ENCODE data around the gene CDH6. TPM values are rescaled to one million over a fixed set of nuclear protein-coding genes. Genes with fewer than 3 reads are reported as not detected.

Gene CDH6
- total RNA-seq, 1 donor from 2014 or later, result 127 TPM

GRCh38 chr5:31319335-31319734 lies 125.8 kb downstream of the CDH6 start:
- H3K36me3 Mint-ChIP-seq, result no peaks in the 10 kb centered on the region
- H3K4me3 Mint-ChIP-seq, result no peak overlapping the region
- H3K27me3 Mint-ChIP-seq, result no peaks in the 10 kb centered on the region
- H3K4me1 Mint-ChIP-seq (ENCODE audit: unreplicated experiment), result no peaks in the 10 kb centered on the region
- no peaks in the 10 kb centered on the region for H3K9me3 Mint-ChIP-seq
- TF ChIP-seq, protein P1, sequence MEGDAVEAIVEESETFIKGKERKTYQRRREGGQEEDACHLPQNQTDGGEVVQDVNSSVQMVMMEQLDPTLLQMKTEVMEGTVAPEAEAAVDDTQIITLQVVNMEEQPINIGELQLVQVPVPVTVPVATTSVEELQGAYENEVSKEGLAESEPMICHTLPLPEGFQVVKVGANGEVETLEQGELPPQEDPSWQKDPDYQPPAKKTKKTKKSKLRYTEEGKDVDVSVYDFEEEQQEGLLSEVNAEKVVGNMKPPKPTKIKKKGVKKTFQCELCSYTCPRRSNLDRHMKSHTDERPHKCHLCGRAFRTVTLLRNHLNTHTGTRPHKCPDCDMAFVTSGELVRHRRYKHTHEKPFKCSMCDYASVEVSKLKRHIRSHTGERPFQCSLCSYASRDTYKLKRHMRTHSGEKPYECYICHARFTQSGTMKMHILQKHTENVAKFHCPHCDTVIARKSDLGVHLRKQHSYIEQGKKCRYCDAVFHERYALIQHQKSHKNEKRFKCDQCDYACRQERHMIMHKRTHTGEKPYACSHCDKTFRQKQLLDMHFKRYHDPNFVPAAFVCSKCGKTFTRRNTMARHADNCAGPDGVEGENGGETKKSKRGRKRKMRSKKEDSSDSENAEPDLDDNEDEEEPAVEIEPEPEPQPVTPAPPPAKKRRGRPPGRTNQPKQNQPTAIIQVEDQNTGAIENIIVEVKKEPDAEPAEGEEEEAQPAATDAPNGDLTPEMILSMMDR (conservative IDR thresholded peaks at IDR 0.05), result no peak
- DNase-seq (ENCODE audit: extremely low spot score, unreplicated experiment), result no peak
- no peak overlapping the region for H3K27ac Mint-ChIP-seq

GRCh38 chr5:31322946-31323345 lies 129.5 kb downstream of the CDH6 start:
- H3K27ac Mint-ChIP-seq, result no peak overlapping the region
- H3K36me3 Mint-ChIP-seq, result no peaks in the 10 kb centered on the region
- H3K4me1 Mint-ChIP-seq (ENCODE audit: unreplicated experiment), result no peaks in the 10 kb centered on the region
- DNase-seq (ENCODE audit: extremely low spot score, unreplicated experiment), result no peak
- TF ChIP-seq, protein P1 (conservative IDR thresholded peaks at IDR 0.05), result no peak
- no peaks in the 10 kb centered on the region for H3K27me3 Mint-ChIP-seq
- no peak overlapping the region for H3K4me3 Mint-ChIP-seq
- H3K9me3 Mint-ChIP-seq, result no peaks in the 10 kb centered on the region

GRCh38 chr5:31324842-31325241 lies 131.4 kb downstream of the CDH6 start:
- no peak for DNase-seq (ENCODE audit: extremely low spot score, unreplicated experiment)
- Mint-ChIP-seq H3K4me3 (no peak overlapping the region), H3K9me3 (no peaks in the 10 kb centered on the region), H3K36me3 (no peaks in the 10 kb centered on the region), H3K27ac (no peak overlapping the region), H3K27me3 (no peaks in the 10 kb centered on the region), H3K4me1 (ENCODE audit: unreplicated experiment) (no peaks in the 10 kb centered on the region)
- TF ChIP-seq, protein P1 (conservative IDR thresholded peaks at IDR 0.05), result no peak

- Mint-ChIP-seq H3K27ac (no peak overlapping the region), H3K4me1 (ENCODE audit: unreplicated experiment) (no peaks in the 10 kb centered on the region), H3K9me3 (no peaks in the 10 kb centered on the region), H3K27me3 (no peaks in the 10 kb centered on the region), H3K36me3 (no peaks in the 10 kb centered on the region), H3K4me3 (no peak overlapping the region)
- DNase-seq (ENCODE audit: extremely low spot score, unreplicated experiment), result no peak
- TF ChIP-seq, protein P1 (conservative IDR thresholded peaks at IDR 0.05), result no peak
These were observed 134.7 kb downstream of the CDH6 start for GRCh38 chr5:31328040-31328733.

DNA sequence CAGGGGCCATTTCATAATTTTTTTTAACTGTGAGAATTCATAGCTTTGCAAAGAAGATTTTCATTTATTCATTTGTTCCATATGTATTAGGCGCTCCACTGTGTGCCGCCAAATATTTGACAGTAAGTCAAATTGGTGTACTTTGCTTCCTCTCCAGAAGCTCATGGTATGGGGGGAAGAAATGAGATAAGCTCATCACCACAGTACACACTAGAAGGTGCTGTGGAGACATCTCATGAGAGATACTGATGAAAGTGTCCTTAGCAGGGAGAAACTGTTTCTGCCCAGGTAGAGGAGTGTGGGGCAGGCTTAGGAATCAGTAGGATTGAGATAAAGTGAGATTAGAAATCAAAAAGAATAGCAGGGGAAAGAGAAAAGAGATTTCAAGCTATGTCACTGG lies 136.2 kb downstream of the CDH6 start:
- H3K4me3 Mint-ChIP-seq, result no peak overlapping the region
- H3K9me3 Mint-ChIP-seq, result no peaks in the 10 kb centered on the region
- DNase-seq (ENCODE audit: extremely low spot score, unreplicated experiment), result no peak
- no peaks in the 10 kb centered on the region for H3K4me1 Mint-ChIP-seq (ENCODE audit: unreplicated experiment)
- no peaks in the 10 kb centered on the region for H3K36me3 Mint-ChIP-seq
- H3K27ac Mint-ChIP-seq, result no peak overlapping the region
- TF ChIP-seq, protein P1 (conservative IDR thresholded peaks at IDR 0.05), result no peak
- H3K27me3 Mint-ChIP-seq, result no peaks in the 10 kb centered on the region
